K562 (cell line): ENCODE measurements around the gene SRPK2. TPM values are rescaled to one million over a fixed set of nuclear protein-coding genes. Genes with fewer than 3 reads are reported as not detected.

ENCODE experiments used
- ATF1 ChIP-seq, 2 experiments: fragments of 450-650 bp in 1 of 2; IDR thresholded peaks; 2 replicates each; pipeline ENCODE4 v1.6.1; 2016; ENCODE audit warnings: missing compliant biosample characterization in 1 of 2, missing genetic modification characterization in 1 of 2
- ATF4 ChIP-seq: fragments of 450-650 bp; formaldehyde crosslinking; IDR thresholded peaks from 2 replicates; pipeline ENCODE4 v1.4.0; 2022; ENCODE audit warnings: mild to moderate bottlenecking, moderate library complexity
- CAMTA2 ChIP-seq: fragments of 250-450 bp; sonication (Bioruptor Pico); conservative IDR thresholded peaks from 2 replicates; pipeline ENCODE4 v1.5.1; 2022
- CBFA2T2 ChIP-seq: fragments of 450-650 bp; conservative IDR thresholded peaks from 2 replicates; pipeline ENCODE4 v1.6.1; 2017; ENCODE audit warnings: mild to moderate bottlenecking
- CBFA2T3 ChIP-seq: fragments of 450-650 bp; IDR thresholded peaks from 2 replicates; pipeline ENCODE4 v1.6.1; 2017
- CBX8 ChIP-seq: fragments of 200-600 bp; sonication (generic); IDR thresholded peaks from 2 replicates; pipeline ENCODE4 v1.6.1; 2012; ENCODE audit warnings: borderline replicate concordance, mixed run types, low read depth, mild to moderate bottlenecking, moderate library complexity, mixed read lengths, low read length, control low read depth, inconsistent platforms; ENCODE audit not compliant: poor library complexity, severe bottlenecking; ENCODE audit errors: extremely low read depth
- FOXK1 ChIP-seq: sonication (generic); formaldehyde crosslinking; IDR thresholded peaks from 2 replicates; pipeline ENCODE4 v1.8.0; 2022; ENCODE audit warnings: missing genetic modification reagents, mild to moderate bottlenecking, borderline replicate concordance
- KDM4B ChIP-seq, 2 experiments: fragments of 450-650 bp in 1 of 2; sonication (generic) in 1 of 2; IDR thresholded peaks; 2 replicates each; pipeline ENCODE4 v1.6.1; 2016 to 2017; ENCODE audit warnings: borderline replicate concordance in 2 of 2, antibody characterized with exemption in 1 of 2, low read depth in 1 of 2, mild to moderate bottlenecking in 1 of 2
- MTA2 ChIP-seq: fragments of 450-650 bp; IDR thresholded peaks from 2 replicates; pipeline ENCODE4 v1.6.1; 2016; ENCODE audit warnings: low read depth
- MTA3 ChIP-seq: fragments of 450-650 bp; formaldehyde crosslinking; IDR thresholded peaks from 2 replicates; pipeline ENCODE4 v1.6.1; 2017; ENCODE audit warnings: mild to moderate bottlenecking, borderline replicate concordance
- NRF1 ChIP-seq, 2 experiments: fragments of 450-650 bp; IDR thresholded peaks in 1 of 2; conservative IDR thresholded peaks in 1 of 2; 2 replicates each; pipeline ENCODE4 v1.6.1; 2014; ENCODE audit warnings: mild to moderate bottlenecking in 2 of 2
- OTX1 ChIP-seq: fragments of 450-650 bp; formaldehyde crosslinking; IDR thresholded peaks from 2 replicates; pipeline ENCODE4 v1.4.0; 2022; ENCODE audit warnings: mild to moderate bottlenecking
- SIN3A ChIP-seq, 2 experiments: fragments of 150-350 bp in 1 of 2; IDR thresholded peaks; 2 replicates each; pipeline ENCODE4 v1.6.1; 2011 to 2016; ENCODE audit warnings: borderline replicate concordance in 2 of 2, low read depth in 2 of 2, low read length in 2 of 2, mild to moderate bottlenecking in 2 of 2, moderate library complexity in 2 of 2; ENCODE audit not compliant: control insufficient read depth in 1 of 2
- TBL1XR1 ChIP-seq, 2 experiments: IDR thresholded peaks; 2 replicates each; pipeline ENCODE4 v1.6.1; 2012; ENCODE audit warnings: improper control_type of control experiment in 2 of 2, low read length in 2 of 2, mild to moderate bottlenecking in 1 of 2
- TBP ChIP-seq: optimal IDR thresholded peaks from 2 replicates; pipeline ENCODE3; 2011; ENCODE audit warnings: low read depth, low read length, improper control_type of control experiment
- ZNF12 ChIP-seq: sonication (generic); formaldehyde crosslinking; IDR thresholded peaks from 2 replicates; pipeline ENCODE4 v1.4.0; 2020; ENCODE audit warnings: mild to moderate bottlenecking, missing genetic modification reagents
- ZNF140 ChIP-seq: fragments of 250-450 bp; sonication (Bioruptor Pico); IDR thresholded peaks from 2 replicates; pipeline ENCODE4 v1.8.0; 2021; ENCODE audit warnings: moderate library complexity, mild to moderate bottlenecking, inconsistent platforms
- ZNF224 ChIP-seq: sonication (generic); formaldehyde crosslinking; IDR thresholded peaks from 2 replicates; pipeline ENCODE4 v1.8.0; 2022; ENCODE audit warnings: mild to moderate bottlenecking, missing genetic modification reagents
- polyA plus RNA-seq, 8 experiments: library from polyadenylated mRNA; depleted of rRNA in 4 of 8; stranded (reverse) in 5 of 8; unstranded in 3 of 8; fragments of >200 nt; fragmentation: Nextera tagmentation in 2 of 8; fragmentation: Illumina TruSeq in 1 of 8; extraction: Ambion mirVana in 2 of 8; extraction: Trizol in 1 of 8; gene quantifications; 2 replicates each; pipeline versions ENCODE4 v1.2.1 to v1.2.3, GENCODE V29; 2011 to 2014; ENCODE audit warnings: inconsistent platforms in 1 of 8, missing spikeins in 1 of 8
- total RNA-seq, 7 experiments: library from RNA; depleted of rRNA in 6 of 7; stranded (reverse); fragments of >200 nt in 6 of 7; fragmentation: Illumina TruSeq in 2 of 7; extraction: Trizol in 2 of 7; gene quantifications; 2 replicates each; pipeline versions ENCODE4 v1.2.1 to v1.2.3, GENCODE V29; 2011 to 2021; ENCODE audit warnings: low replicate concordance in 1 of 7
- TF ChIP-seq, protein P1 (sequence below): fragments of 250-450 bp; sonication (Bioruptor Pico); IDR thresholded peaks from 2 replicates; pipeline ENCODE4 v1.8.0; 2022; ENCODE audit warnings: inconsistent platforms
- TF ChIP-seq, protein P2 (sequence below): conservative IDR thresholded peaks from 2 replicates; pipeline ENCODE4 v1.6.1; 2011; ENCODE audit warnings: low read depth, mild to moderate bottlenecking, low read length; ENCODE audit not compliant: control insufficient read depth
- TF ChIP-seq, protein P3 (sequence below): fragments of 150-350 bp; conservative IDR thresholded peaks from 2 replicates; pipeline ENCODE4 v1.6.1; 2014; ENCODE audit warnings: low read length

The SRPK2 gene
- total and polyA plus RNA-seq, 9 of the 15 experiments (the other 6 are each of a cell fraction or from before 2014, with no cell fraction given) = 21.5 to 44.7 (median 33.3) TPM

DNA sequence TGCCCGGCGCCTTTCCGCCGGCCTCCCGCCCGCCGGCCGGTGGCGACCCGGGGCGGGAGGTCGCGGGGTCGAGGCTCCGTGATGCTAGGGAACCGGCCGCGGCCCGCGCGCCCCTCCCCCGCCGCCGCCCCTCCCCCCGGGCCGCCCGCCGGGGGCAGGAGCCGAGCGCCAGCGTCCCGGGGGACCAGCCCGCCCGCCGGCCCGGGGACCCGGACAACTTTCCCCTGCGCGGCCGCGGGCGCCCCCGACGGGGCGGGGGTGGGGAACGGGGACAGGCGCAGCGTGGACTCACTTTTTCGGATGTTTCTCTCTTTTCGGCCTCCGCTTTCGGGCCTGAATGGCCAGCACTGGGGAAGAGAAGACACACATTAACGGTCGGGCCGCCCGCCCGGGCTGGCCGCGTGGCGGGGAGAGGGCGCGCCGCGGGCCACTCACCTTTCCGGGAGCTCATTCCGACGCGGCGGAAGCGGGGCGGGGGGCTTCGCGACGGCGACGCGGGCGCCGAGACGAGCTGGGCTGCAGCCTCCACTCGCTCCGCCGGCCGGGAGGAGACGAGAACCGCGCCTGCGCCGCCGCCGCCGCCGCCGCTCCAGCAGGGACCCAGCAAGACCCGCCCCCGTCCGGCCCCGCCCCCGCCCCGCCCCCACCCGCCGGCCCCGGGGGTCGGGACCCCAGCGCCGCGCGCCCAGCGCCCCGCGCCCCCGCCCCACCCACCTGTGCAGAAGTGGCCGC lies at the start of gene SRPK2 (continued):
- no peak for TF ChIP-seq KDM4B (IDR thresholded peaks at IDR 0.05; ENCODE audit: borderline replicate concordance in 2 of 2, low read depth in 1 of 2)
- TF ChIP-seq FOXK1 (CRISPR knock-in tag) = no peak
- TF ChIP-seq SIN3A (IDR thresholded peaks at IDR 0.05; ENCODE audit: borderline replicate concordance in 2 of 2, control insufficient read depth in 1 of 2, low read depth in 2 of 2, low read length in 2 of 2) = peak in 1 of 2 experiments; percentile 30; a peak in 2 of 4 replicates
- no peak for TF ChIP-seq TBL1XR1 (IDR thresholded peaks at IDR 0.05; ENCODE audit: low read length in 2 of 2)
- no peak for TF ChIP-seq ZNF140 (CRISPR knock-in tag)
- TF ChIP-seq TBP = peak; percentile 44
- no peak for TF ChIP-seq ATF4 (CRISPR knock-in tag)
- no peak for TF ChIP-seq CBFA2T2
- TF ChIP-seq MTA3 = peak; percentile 10
- TF ChIP-seq, protein P1, sequence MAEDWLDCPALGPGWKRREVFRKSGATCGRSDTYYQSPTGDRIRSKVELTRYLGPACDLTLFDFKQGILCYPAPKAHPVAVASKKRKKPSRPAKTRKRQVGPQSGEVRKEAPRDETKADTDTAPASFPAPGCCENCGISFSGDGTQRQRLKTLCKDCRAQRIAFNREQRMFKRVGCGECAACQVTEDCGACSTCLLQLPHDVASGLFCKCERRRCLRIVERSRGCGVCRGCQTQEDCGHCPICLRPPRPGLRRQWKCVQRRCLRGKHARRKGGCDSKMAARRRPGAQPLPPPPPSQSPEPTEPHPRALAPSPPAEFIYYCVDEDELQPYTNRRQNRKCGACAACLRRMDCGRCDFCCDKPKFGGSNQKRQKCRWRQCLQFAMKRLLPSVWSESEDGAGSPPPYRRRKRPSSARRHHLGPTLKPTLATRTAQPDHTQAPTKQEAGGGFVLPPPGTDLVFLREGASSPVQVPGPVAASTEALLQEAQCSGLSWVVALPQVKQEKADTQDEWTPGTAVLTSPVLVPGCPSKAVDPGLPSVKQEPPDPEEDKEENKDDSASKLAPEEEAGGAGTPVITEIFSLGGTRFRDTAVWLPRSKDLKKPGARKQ (CRISPR knock-in tag) = no peak
- TF ChIP-seq, protein P2, sequence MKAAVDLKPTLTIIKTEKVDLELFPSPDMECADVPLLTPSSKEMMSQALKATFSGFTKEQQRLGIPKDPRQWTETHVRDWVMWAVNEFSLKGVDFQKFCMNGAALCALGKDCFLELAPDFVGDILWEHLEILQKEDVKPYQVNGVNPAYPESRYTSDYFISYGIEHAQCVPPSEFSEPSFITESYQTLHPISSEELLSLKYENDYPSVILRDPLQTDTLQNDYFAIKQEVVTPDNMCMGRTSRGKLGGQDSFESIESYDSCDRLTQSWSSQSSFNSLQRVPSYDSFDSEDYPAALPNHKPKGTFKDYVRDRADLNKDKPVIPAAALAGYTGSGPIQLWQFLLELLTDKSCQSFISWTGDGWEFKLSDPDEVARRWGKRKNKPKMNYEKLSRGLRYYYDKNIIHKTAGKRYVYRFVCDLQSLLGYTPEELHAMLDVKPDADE = peak; percentile 51
- TF ChIP-seq ZNF224 (CRISPR knock-in tag) = no peak
- no peak for TF ChIP-seq OTX1
- TF ChIP-seq ZNF12 (CRISPR knock-in tag) = no peak
- peak in 1 of 2 experiments; percentile 75; a peak in 2 of 4 replicates for TF ChIP-seq NRF1 (conservative IDR thresholded peaks at IDR 0.05 in 1 of 2, IDR thresholded peaks at IDR 0.05 in 1 of 2)
- TF ChIP-seq CBX8 = no peak
- TF ChIP-seq CAMTA2 (CRISPR knock-in tag) = no peak; the same call in 1 of the 2 replicates
- TF ChIP-seq, protein P3, sequence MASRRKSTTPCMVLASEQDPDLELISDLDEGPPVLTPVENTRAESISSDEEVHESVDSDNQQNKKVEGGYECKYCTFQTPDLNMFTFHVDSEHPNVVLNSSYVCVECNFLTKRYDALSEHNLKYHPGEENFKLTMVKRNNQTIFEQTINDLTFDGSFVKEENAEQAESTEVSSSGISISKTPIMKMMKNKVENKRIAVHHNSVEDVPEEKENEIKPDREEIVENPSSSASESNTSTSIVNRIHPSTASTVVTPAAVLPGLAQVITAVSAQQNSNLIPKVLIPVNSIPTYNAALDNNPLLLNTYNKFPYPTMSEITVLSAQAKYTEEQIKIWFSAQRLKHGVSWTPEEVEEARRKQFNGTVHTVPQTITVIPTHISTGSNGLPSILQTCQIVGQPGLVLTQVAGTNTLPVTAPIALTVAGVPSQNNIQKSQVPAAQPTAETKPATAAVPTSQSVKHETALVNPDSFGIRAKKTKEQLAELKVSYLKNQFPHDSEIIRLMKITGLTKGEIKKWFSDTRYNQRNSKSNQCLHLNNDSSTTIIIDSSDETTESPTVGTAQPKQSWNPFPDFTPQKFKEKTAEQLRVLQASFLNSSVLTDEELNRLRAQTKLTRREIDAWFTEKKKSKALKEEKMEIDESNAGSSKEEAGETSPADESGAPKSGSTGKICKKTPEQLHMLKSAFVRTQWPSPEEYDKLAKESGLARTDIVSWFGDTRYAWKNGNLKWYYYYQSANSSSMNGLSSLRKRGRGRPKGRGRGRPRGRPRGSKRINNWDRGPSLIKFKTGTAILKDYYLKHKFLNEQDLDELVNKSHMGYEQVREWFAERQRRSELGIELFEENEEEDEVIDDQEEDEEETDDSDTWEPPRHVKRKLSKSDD = no peak
- TF ChIP-seq ATF1 (CRISPR knock-in tag; IDR thresholded peaks at IDR 0.05) = no peak
- no peak for TF ChIP-seq ATF1 (tag; IDR thresholded peaks at IDR 0.05)
- no peak for TF ChIP-seq CBFA2T3
- no peak for TF ChIP-seq MTA2
